Subcutaneous preadipocyte (primary cell): ENCODE data around the gene LAD1. TPM values are rescaled to one million over a fixed set of nuclear protein-coding genes. Genes with fewer than 3 reads are reported as not detected.

Experiments
- total RNA-seq: library from RNA; depleted of rRNA; stranded (reverse); fragments of >200 nt; gene quantifications from 2 replicates; pipeline ENCODE4 v1.2.3, GENCODE V29; 2012

The LAD1 gene, protein sequence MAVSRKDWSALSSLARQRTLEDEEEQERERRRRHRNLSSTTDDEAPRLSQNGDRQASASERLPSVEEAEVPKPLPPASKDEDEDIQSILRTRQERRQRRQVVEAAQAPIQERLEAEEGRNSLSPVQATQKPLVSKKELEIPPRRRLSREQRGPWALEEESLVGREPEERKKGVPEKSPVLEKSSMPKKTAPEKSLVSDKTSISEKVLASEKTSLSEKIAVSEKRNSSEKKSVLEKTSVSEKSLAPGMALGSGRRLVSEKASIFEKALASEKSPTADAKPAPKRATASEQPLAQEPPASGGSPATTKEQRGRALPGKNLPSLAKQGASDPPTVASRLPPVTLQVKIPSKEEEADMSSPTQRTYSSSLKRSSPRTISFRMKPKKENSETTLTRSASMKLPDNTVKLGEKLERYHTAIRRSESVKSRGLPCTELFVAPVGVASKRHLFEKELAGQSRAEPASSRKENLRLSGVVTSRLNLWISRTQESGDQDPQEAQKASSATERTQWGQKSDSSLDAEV
- not detected in 2 replicates for total RNA-seq

DNA sequence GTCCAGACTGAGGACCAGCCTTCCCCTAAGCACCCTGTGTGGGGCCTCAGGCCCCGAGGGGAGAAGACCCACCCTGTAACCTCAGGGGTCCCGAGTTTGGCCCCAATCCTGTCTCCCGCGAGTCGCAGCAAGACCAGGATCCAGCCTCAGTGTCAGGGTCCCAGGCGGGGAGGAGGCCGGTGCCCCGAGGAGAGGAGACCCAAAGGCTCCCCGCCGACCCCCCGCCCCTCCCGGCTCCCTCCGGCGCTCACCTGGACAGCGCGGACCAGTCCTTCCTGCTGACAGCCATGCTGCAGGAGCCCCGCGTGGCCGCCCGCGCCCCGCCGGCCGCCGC lies at the start of gene LAD1:
Gene LAD1, minus strand, starts transcription at position 307 of the 334 bp plus-strand sequence. Its CDS starts 18 bp downstream, at position 289.

DNA sequence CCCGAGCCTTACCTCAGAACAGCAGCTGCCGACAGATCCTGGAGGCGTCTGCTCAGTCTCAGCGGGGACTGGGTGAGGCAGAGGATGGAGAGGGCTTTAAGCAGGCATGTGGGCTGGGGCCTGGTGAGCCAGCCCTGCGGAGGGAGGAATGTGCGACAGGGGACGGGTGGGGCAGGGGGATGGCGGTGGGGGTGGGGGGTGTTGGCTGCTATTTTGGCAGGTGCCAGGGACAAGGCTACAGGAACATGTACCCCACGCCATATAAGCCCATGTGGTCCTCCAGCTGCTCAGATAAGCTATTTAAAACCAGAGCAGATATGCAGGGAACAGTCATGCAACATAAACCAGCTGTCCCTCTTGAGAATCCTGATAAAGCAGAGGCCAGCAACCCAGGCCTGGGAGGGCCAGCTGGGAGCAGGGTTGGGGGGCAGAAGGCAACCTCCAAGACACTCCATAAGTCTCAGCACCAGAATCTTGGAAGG lies 21.5 kb downstream of the LAD1 start, which contains the start of gene TNNT2:
Gene TNNT2, minus strand, starts transcription at position 70 of the 482 bp plus-strand sequence. CDS start 4,426 bp downstream, outside the sequence.

Other genes with a start within 250 kb of the LAD1 start
- 23.1 and 28.7 TPM in 2 replicates for gene TMEM9, start 244.8 kb downstream of the LAD1 start, total RNA-seq
- under 0.01 TPM in 1 of 2 replicates, not detected in the other for gene IGFN1, start 208.5 kb downstream of the LAD1 start, total RNA-seq
- gene PKP1, start 115.8 kb downstream of the LAD1 start, total RNA-seq, result under 0.01 and 0.78 TPM in 2 replicates
- not detected in 2 replicates for gene TNNT2, start 21.6 kb downstream of the LAD1 start, total RNA-seq
- not detected in 2 replicates for gene TNNI1, start 22.4 kb upstream of the LAD1 start, total RNA-seq
- 32.5 and 56.6 TPM in 2 replicates for gene PHLDA3, start 69.9 kb upstream of the LAD1 start, total RNA-seq
- gene CSRP1, start 107.8 kb upstream of the LAD1 start, total RNA-seq, result 95.9 and 117 TPM in 2 replicates
- 41.5 and 58.5 TPM in 2 replicates for gene NAV1, start 139.8 kb upstream of the LAD1 start, total RNA-seq